Measurements from ENCODE around the gene RASA3.

Gene RASA3

GRCh38 chr13:114037674-114038073 is 94.7 kb downstream of the RASA3 start:
- DNase-seq (no peak), ATAC-seq (ENCODE audit: insufficient read depth, low read depth) (no peak)
- Histone ChIP-seq H4K20me1 (ENCODE audit: insufficient read depth, low read length) (peaks cover 70% of the 10 kb centered on the region), H3K9me3 (ENCODE audit: insufficient read depth, low read length, severe bottlenecking) (no peaks in the 10 kb centered on the region), H3K4me3 (ENCODE audit: low read depth in 1 of 2, low read length in 2 of 2) (no peak overlapping the region), H3K4me2 (ENCODE audit: insufficient read depth, low read length) (no peak overlapping the region), H2AFZ (ENCODE audit: low read depth, low read length) (no peak overlapping the region), H3K27me3 (ENCODE audit: insufficient read depth, low read length, poor library complexity) (no peaks in the 10 kb centered on the region), H3K27ac (ENCODE audit: low read length) (no peak overlapping the region), H3K4me1 (ENCODE audit: insufficient read depth, low read length) (no peaks in the 10 kb centered on the region), H3K79me2 (ENCODE audit: insufficient read depth, low read length) (peaks cover 69% of the 10 kb centered on the region), H3K36me3 (ENCODE audit: insufficient read depth, low read length) (peaks cover 41% of the 10 kb centered on the region), H3K9ac (ENCODE audit: low read depth, low read length) (no peak overlapping the region)
- no peak for TF ChIP-seq CTCF (IDR thresholded peaks at IDR 0.05; ENCODE audit: borderline replicate concordance, extremely low read depth, low read length, poor library complexity, severe bottlenecking)

DNA sequence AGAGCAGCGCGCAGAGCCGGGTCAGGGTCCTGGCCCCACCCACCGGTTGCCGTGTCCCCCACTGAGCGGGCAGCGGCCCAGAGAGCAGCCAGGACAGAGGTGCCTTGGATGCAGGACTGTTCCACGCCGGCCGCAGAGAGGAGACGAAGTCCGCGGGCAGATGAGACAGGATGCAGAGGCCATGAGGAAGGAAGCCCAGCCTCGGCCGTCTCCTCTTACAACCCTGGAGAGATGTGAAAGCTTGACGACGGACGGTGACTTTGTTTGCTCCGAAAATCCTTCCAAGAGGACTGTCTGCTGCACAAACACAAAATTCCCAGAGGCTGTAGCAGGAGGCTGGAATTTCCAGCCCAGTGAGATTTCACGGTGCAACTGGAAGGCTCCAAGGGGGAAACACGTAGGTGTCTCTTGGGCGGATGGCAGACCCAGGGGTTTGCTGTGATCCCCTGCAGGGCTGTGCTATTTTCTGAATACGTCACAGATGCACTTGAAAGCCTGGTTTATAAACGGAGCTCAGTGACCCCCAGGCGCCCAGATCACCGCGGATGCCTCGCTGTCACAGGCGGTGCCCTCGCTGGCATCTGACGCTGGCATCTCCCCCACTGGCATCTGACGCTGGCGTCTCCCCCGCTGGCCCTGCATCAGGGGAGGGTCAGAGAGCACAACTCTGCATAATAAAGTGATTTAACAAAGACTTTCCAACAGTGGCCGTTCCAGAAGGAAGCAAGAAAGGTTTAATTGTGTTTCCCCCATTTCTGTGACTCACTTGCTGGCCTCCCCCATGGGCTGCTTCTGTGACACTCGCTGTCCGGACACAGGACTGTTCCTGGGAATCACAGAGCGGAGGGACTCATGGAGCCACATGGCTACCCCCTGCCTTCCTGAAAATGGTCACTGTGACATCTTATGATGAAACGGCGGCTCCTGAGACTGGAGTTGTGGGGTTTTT is 96.6 kb downstream of the RASA3 start:
- Histone ChIP-seq H3K27ac (ENCODE audit: low read length) (no peak overlapping the region), H3K4me2 (ENCODE audit: insufficient read depth, low read length) (no peak overlapping the region), H3K79me2 (ENCODE audit: insufficient read depth, low read length) (peaks cover 68% of the 10 kb centered on the region), H2AFZ (ENCODE audit: low read depth, low read length) (no peak overlapping the region), H3K27me3 (ENCODE audit: insufficient read depth, low read length, poor library complexity) (no peaks in the 10 kb centered on the region), H3K4me1 (ENCODE audit: insufficient read depth, low read length) (no peaks in the 10 kb centered on the region), H3K9ac (ENCODE audit: low read depth, low read length) (no peak overlapping the region), H3K36me3 (ENCODE audit: insufficient read depth, low read length) (peaks cover 36% of the 10 kb centered on the region), H3K9me3 (ENCODE audit: insufficient read depth, low read length, severe bottlenecking) (no peaks in the 10 kb centered on the region), H4K20me1 (ENCODE audit: insufficient read depth, low read length) (peaks cover 75% of the 10 kb centered on the region), H3K4me3 (ENCODE audit: low read depth in 1 of 2, low read length in 2 of 2) (no peak overlapping the region)
- no peak for TF ChIP-seq EZH2 (IDR thresholded peaks at IDR 0.05; ENCODE audit: borderline replicate concordance, low read depth, low read length, severe bottlenecking)
- DNase-seq (no peak), ATAC-seq (ENCODE audit: insufficient read depth, low read depth) (no peak)

DNA sequence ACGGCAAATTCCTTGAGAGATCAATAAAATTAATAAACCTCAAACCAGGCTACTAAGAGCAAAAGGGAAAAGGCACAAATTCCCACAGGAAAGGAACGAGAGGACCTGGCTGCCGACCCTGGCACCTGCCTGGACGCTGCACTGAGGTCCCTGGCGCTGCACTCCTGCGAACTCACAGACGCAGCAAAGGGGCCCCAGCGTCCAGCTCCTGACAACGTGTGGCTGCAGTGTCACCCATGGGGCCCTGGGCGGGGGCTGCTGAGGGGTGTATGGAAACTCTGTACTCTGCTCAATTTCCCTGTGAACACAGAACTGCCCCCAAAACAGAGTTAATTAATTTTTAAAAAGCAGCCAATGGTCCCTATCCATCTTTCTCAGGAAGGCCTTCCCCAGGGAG is 97.2 kb downstream of the RASA3 start:
- no peaks in the 10 kb centered on the region for H3K4me1 ChIP-seq (ENCODE audit: insufficient read depth, low read length)
- H2AFZ ChIP-seq (ENCODE audit: low read depth, low read length) = no peak overlapping the region
- no peaks in the 10 kb centered on the region for H3K9me3 ChIP-seq (ENCODE audit: insufficient read depth, low read length, severe bottlenecking)
- H4K20me1 ChIP-seq (ENCODE audit: insufficient read depth, low read length) = peaks cover 79% of the 10 kb centered on the region
- no peak overlapping the region for H3K4me3 ChIP-seq (ENCODE audit: low read depth in 1 of 2, low read length in 2 of 2)
- DNase-seq (no peak), ATAC-seq (ENCODE audit: insufficient read depth, low read depth) (no peak)
- no peaks in the 10 kb centered on the region for H3K27me3 ChIP-seq (ENCODE audit: insufficient read depth, low read length, poor library complexity)
- TF ChIP-seq CTCF (IDR thresholded peaks at IDR 0.05; ENCODE audit: borderline replicate concordance, extremely low read depth, low read length, poor library complexity, severe bottlenecking) (no peak), EZH2 (IDR thresholded peaks at IDR 0.05; ENCODE audit: borderline replicate concordance, low read depth, low read length, severe bottlenecking) (no peak)
- H3K27ac ChIP-seq (ENCODE audit: low read length) = no peak overlapping the region
- H3K79me2 ChIP-seq (ENCODE audit: insufficient read depth, low read length) = peaks cover 71% of the 10 kb centered on the region
- no peak overlapping the region for H3K4me2 ChIP-seq (ENCODE audit: insufficient read depth, low read length)
- H3K9ac ChIP-seq (ENCODE audit: low read depth, low read length) = no peak overlapping the region
- peaks cover 37% of the 10 kb centered on the region for H3K36me3 ChIP-seq (ENCODE audit: insufficient read depth, low read length)

DNA sequence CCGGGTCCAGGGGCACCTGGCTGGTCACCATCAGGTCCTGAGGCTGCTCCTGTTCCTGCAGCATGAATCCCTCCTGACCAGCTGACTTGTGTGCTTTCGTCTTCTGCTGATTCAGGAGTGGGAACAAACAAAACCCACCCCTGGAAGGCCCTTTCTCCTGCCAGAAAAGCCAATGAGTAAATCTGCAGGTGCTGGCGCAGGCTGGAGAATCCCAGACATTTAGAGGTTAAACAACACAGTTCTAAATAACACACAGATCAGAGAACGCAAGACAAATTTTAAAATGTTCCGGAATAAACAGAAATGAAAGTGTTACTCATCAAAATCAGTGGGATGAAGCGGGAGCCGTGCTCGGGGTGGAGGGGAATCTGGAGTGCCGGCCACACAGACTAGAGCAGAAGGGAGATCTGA is 97.9 kb downstream of the RASA3 start:
- H3K4me3 ChIP-seq (ENCODE audit: low read depth in 1 of 2, low read length in 2 of 2) = no peak overlapping the region
- peaks cover 66% of the 10 kb centered on the region for H3K79me2 ChIP-seq (ENCODE audit: insufficient read depth, low read length)

More for the DNA sequence above, 97.9 kb downstream of the RASA3 start:
- Histone ChIP-seq H3K4me2 (ENCODE audit: insufficient read depth, low read length) (no peak overlapping the region), H3K9ac (ENCODE audit: low read depth, low read length) (no peak overlapping the region), H4K20me1 (ENCODE audit: insufficient read depth, low read length) (peaks cover 79% of the 10 kb centered on the region), H3K9me3 (ENCODE audit: insufficient read depth, low read length, severe bottlenecking) (no peaks in the 10 kb centered on the region), H3K36me3 (ENCODE audit: insufficient read depth, low read length) (peaks cover 43% of the 10 kb centered on the region), H2AFZ (ENCODE audit: low read depth, low read length) (no peak overlapping the region), H3K27ac (ENCODE audit: low read length) (no peak overlapping the region), H3K27me3 (ENCODE audit: insufficient read depth, low read length, poor library complexity) (no peaks in the 10 kb centered on the region), H3K4me1 (ENCODE audit: insufficient read depth, low read length) (no peaks in the 10 kb centered on the region)
- TF ChIP-seq EZH2 (IDR thresholded peaks at IDR 0.05; ENCODE audit: borderline replicate concordance, low read depth, low read length, severe bottlenecking) = no peak
- no peak for TF ChIP-seq CTCF (IDR thresholded peaks at IDR 0.05; ENCODE audit: borderline replicate concordance, extremely low read depth, low read length, poor library complexity, severe bottlenecking)
- no peak for ATAC-seq (ENCODE audit: insufficient read depth, low read depth)
- no peak for DNase-seq

Measured in DND-41 (cell line).